ENCODE data around the gene ATIC. TPM values are rescaled to one million over a fixed set of nuclear protein-coding genes. Genes with fewer than 3 reads are reported as not detected.

ATIC gene
- polyA plus RNA-seq, 2 of the 4 experiments (the other 2 are of a cell fraction), result 298 to 328 TPM

GRCh38 chr2:215367662-215368492, 56.0 kb downstream of the ATIC start:
- no peak overlapping the region for H3K4me3 ChIP-seq
- WGBS (ENCODE audit: missing lambda C conversion rate), result 79% methylated on average over 11 of the region's 11 CpGs
- no peak for ATAC-seq
- H3K4me1 ChIP-seq, result no peaks in the 10 kb centered on the region
- TF ChIP-seq POLR2A (IDR thresholded peaks at IDR 0.05; ENCODE audit: low read length) (no peak), HOXB13 (CRISPR knock-in tag; IDR thresholded peaks at IDR 0.05; ENCODE audit: low read depth) (no peak), ELK1 (IDR thresholded peaks at IDR 0.05; ENCODE audit: low read depth, low read length) (no peak), CEBPB (IDR thresholded peaks at IDR 0.05) (no peak), E2F6 (IDR thresholded peaks at IDR 0.05; ENCODE audit: borderline replicate concordance, low read depth) (no peak), ATOH8 (CRISPR knock-in tag; IDR thresholded peaks at IDR 0.05; ENCODE audit: low read depth) (no peak), JUNB (IDR thresholded peaks at IDR 0.05) (no peak), EHF (CRISPR knock-in tag; IDR thresholded peaks at IDR 0.05) (no peak), NR3C1 (IDR thresholded peaks at IDR 0.05) (no peak), FOXS1 (CRISPR knock-in tag; IDR thresholded peaks at IDR 0.05) (no peak), KDM5A (IDR thresholded peaks at IDR 0.05) (no peak), BCL3 (IDR thresholded peaks at IDR 0.05) (no peak)
- DNase-seq (ENCODE audit: low read depth in 1 of 2, low spot score in 1 of 2), result no peak
- CTCF ChIA-PET, result interaction anchor here (0.9 to 1.1 kb wide), 3 partner anchors 11 to 563 kb away, joined by 3 to 4 read pairs (median 4); no protein-coding TSS in a partner anchor
- no peaks in the 10 kb centered on the region for H3K9me3 ChIP-seq
- FAIRE-seq, result no peak
- no peak overlapping the region for H3K4me2 ChIP-seq
- POLR2A ChIA-PET, result no interaction called here
- H3K27ac ChIP-seq, result no peak overlapping the region

- Histone ChIP-seq H3K4me2 (no peak overlapping the region), H3K9me3 (no peaks in the 10 kb centered on the region), H3K4me3 (no peak overlapping the region), H3K4me1 (no peaks in the 10 kb centered on the region), H3K27ac (no peak overlapping the region)
- ChIA-PET CTCF (interaction anchor here (0.9 to 1.1 kb wide), 3 partner anchors 11 to 563 kb away, joined by 3 to 4 read pairs (median 4); no protein-coding TSS in a partner anchor), POLR2A (no interaction called here)
- no peak for DNase-seq (ENCODE audit: low read depth in 1 of 2, low spot score in 1 of 2)
- no peak for TF ChIP-seq CHD4 (IDR thresholded peaks at IDR 0.05; ENCODE audit: borderline replicate concordance)
- TF ChIP-seq ZFP36 (IDR thresholded peaks at IDR 0.05; ENCODE audit: borderline replicate concordance, partially characterized antibody), result no peak
- FAIRE-seq, result no peak
- no peak for ATAC-seq
Observed at GRCh38 chr2:215368493-215368809, 56.6 kb downstream of the ATIC start.

GRCh38 chr2:215369181-215369760, 57.4 kb downstream of the ATIC start:
- 84% methylated on average over 3 of the region's 3 CpGs for WGBS (ENCODE audit: missing lambda C conversion rate)
- Histone ChIP-seq H3K4me3 (no peak overlapping the region), H3K27ac (no peak overlapping the region), H3K4me2 (no peak overlapping the region), H3K9me3 (no peaks in the 10 kb centered on the region), H3K4me1 (no peaks in the 10 kb centered on the region)
- FAIRE-seq, result no peak
- POLR2A ChIA-PET, result no interaction called here
- no peak for DNase-seq (ENCODE audit: low read depth in 1 of 2, low spot score in 1 of 2)
- CTCF ChIA-PET, result interaction anchor here (1.1 kb wide), 1 partner anchor 562 kb away, joined by 4 read pairs; no protein-coding TSS in a partner anchor
- no peak for ATAC-seq
- TF ChIP-seq HOXB13 (CRISPR knock-in tag; IDR thresholded peaks at IDR 0.05; ENCODE audit: low read depth) (no peak), NR3C1 (IDR thresholded peaks at IDR 0.05) (no peak), HMGXB4 (CRISPR knock-in tag; IDR thresholded peaks at IDR 0.05; ENCODE audit: borderline replicate concordance) (no peak), HES2 (IDR thresholded peaks at IDR 0.05) (no peak), CHD2 (IDR thresholded peaks at IDR 0.05; ENCODE audit: low read length, partially characterized antibody) (no peak), POLR2AphosphoS2 (conservative IDR thresholded peaks at IDR 0.05; ENCODE audit: low read length) (no peak), BHLHE40 (IDR thresholded peaks at IDR 0.05; ENCODE audit: low read depth, low read length) (no peak), ZNF302 (CRISPR knock-in tag; IDR thresholded peaks at IDR 0.05) (no peak), E2F6 (IDR thresholded peaks at IDR 0.05; ENCODE audit: borderline replicate concordance, low read depth) (no peak), FOSB (CRISPR knock-in tag; IDR thresholded peaks at IDR 0.05) (no peak), BCL3 (IDR thresholded peaks at IDR 0.05) (no peak), ZFP36 (IDR thresholded peaks at IDR 0.05; ENCODE audit: borderline replicate concordance, partially characterized antibody) (no peak), CEBPB (IDR thresholded peaks at IDR 0.05) (no peak), TFCP2L1 (CRISPR knock-in tag; IDR thresholded peaks at IDR 0.05) (no peak), FOXS1 (CRISPR knock-in tag; IDR thresholded peaks at IDR 0.05) (no peak)

Measured in A549 (cell line).